Measurements from ENCODE around the gene GMNC. TPM values are rescaled to one million over a fixed set of nuclear protein-coding genes. Genes with fewer than 3 reads are reported as not detected.

GMNC gene
- total and polyA plus RNA-seq, 2 of the 13 experiments (the other 11 are each of a cell fraction or from before 2014, with no cell fraction given), result not detected

DNA sequence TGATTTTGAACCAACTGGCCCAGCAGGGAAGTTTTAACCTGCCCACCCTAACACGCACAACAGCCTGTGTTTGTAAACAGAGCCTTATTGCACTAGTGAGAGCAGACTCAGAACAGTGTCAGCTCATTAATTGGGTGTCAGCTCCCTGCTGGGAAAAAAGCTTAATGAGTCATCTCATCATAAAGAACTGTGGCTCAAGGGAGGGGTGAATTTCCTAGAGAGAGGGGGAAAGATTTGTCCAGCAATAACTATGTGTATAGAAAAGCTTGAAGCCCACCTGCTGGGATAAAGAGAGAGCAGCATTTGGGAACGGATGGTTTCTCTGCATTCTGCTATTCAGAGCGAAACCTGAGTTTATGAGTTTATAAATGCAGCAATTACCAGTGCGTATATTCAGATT lies 48.9 kb upstream of the GMNC start:
- H3K4me1 ChIP-seq (ENCODE audit: insufficient read depth, low read length), result no peaks in the 10 kb centered on the region
- H3K79me2 ChIP-seq (ENCODE audit: insufficient read depth, low read length), result no peaks in the 10 kb centered on the region
- no peak for FAIRE-seq
- no peak overlapping the region for H3K4me2 ChIP-seq (ENCODE audit: low read depth, low read length)
- H3K9ac ChIP-seq (ENCODE audit: insufficient read depth, low read depth, low read length), result no peak overlapping the region
- DNase-seq (ENCODE audit: low spot score), result no peak
- no peaks in the 10 kb centered on the region for H3K36me3 ChIP-seq (replicated peaks in 1 of 2; ENCODE audit: control insufficient read depth in 1 of 2, insufficient read depth in 2 of 2, low read length in 2 of 2)
- intact Hi-C loops (cut with micrococcal nuclease; ENCODE audit: unreplicated experiment) (no loop called here), in situ Hi-C loops (cut with HindIII; ENCODE audit: extremely low pct_ligation_motif_present, low pct_unique_long_range_greater_than_20kb) (no loop called here)
- no peak for ATAC-seq
- no TSS peak for BruUV-seq (replicated peaks)
- H3K4me3 ChIP-seq (replicated peaks in 1 of 3; ENCODE audit: insufficient read depth in 1 of 3, low read depth in 2 of 3, low read length in 3 of 3), result no peak overlapping the region
- no peaks in the 10 kb centered on the region for H3K9me3 ChIP-seq (ENCODE audit: low read length)
- CTCF ChIA-PET (ENCODE audit: low intra/inter-chr PET ratio, low total read pairs), result no interaction called here
- no peak overlapping the region for H3K27ac ChIP-seq (ENCODE audit: extremely low read length, insufficient read depth, low read length)
- H3K27me3 ChIP-seq (ENCODE audit: control insufficient read depth in 1 of 2, insufficient read depth in 2 of 2, low read length in 2 of 2), result no peaks in the 10 kb centered on the region
- WGBS (ENCODE audit: low lambda C conversion rate), result 11% methylated on average over 4 of the region's 4 CpGs
- POLR2A ChIA-PET, result no interaction called here
- no peaks in the 10 kb centered on the region for H4K20me1 ChIP-seq (ENCODE audit: insufficient read depth, low read length)
- no peak overlapping the region for H2AFZ ChIP-seq (ENCODE audit: low read length)
- TF ChIP-seq, protein P1, sequence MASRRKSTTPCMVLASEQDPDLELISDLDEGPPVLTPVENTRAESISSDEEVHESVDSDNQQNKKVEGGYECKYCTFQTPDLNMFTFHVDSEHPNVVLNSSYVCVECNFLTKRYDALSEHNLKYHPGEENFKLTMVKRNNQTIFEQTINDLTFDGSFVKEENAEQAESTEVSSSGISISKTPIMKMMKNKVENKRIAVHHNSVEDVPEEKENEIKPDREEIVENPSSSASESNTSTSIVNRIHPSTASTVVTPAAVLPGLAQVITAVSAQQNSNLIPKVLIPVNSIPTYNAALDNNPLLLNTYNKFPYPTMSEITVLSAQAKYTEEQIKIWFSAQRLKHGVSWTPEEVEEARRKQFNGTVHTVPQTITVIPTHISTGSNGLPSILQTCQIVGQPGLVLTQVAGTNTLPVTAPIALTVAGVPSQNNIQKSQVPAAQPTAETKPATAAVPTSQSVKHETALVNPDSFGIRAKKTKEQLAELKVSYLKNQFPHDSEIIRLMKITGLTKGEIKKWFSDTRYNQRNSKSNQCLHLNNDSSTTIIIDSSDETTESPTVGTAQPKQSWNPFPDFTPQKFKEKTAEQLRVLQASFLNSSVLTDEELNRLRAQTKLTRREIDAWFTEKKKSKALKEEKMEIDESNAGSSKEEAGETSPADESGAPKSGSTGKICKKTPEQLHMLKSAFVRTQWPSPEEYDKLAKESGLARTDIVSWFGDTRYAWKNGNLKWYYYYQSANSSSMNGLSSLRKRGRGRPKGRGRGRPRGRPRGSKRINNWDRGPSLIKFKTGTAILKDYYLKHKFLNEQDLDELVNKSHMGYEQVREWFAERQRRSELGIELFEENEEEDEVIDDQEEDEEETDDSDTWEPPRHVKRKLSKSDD (CRISPR knock-in tag; IDR thresholded peaks at IDR 0.05; ENCODE audit: low read depth), result no peak
- TF ChIP-seq TOE1 (CRISPR knock-in tag; IDR thresholded peaks at IDR 0.05) (no peak), SALL1 (CRISPR knock-in tag; IDR thresholded peaks at IDR 0.05) (no peak), ZNF451 (CRISPR knock-in tag; IDR thresholded peaks at IDR 0.05) (no peak), ZNF264 (CRISPR knock-in tag; IDR thresholded peaks at IDR 0.05) (no peak)

DNA sequence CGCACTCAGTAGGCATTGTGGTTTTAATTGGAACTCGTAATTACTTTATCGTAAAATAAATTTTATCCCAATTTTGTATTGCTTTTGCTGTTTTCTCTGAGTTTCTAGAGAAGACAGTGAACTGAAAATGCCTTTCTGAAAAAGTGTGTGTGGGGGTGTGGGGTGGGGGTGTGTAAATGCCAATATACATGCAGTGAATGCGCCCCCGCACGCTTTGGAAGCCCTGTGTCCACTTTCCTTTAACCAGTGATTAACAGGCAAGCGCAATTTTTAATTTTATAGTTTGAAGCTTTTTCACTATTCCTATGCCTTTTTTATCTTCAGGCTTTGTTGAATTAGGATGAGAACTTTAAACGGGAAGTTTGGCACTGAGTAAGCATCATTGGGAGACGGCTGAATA lies 47.4 kb upstream of the GMNC start:
- H4K20me1 ChIP-seq (ENCODE audit: insufficient read depth, low read length), result no peaks in the 10 kb centered on the region
- H3K36me3 ChIP-seq (replicated peaks in 1 of 2; ENCODE audit: control insufficient read depth in 1 of 2, insufficient read depth in 2 of 2, low read length in 2 of 2), result no peaks in the 10 kb centered on the region
- no peaks in the 10 kb centered on the region for H3K79me2 ChIP-seq (ENCODE audit: insufficient read depth, low read length)
- ChIA-PET CTCF (ENCODE audit: low intra/inter-chr PET ratio, low total read pairs) (no interaction called here), POLR2A (no interaction called here)
- H3K4me1 ChIP-seq (ENCODE audit: insufficient read depth, low read length), result no peaks in the 10 kb centered on the region
- ATAC-seq (no peak), DNase-seq (ENCODE audit: low spot score) (no peak), FAIRE-seq (no peak)
- no peak overlapping the region for H3K4me3 ChIP-seq (replicated peaks in 1 of 3; ENCODE audit: insufficient read depth in 1 of 3, low read depth in 2 of 3, low read length in 3 of 3)
- no peak overlapping the region for H2AFZ ChIP-seq (ENCODE audit: low read length)
- H3K9ac ChIP-seq (ENCODE audit: insufficient read depth, low read depth, low read length), result no peak overlapping the region
- H3K27ac ChIP-seq (ENCODE audit: extremely low read length, insufficient read depth, low read length), result no peak overlapping the region
- no TSS peak for BruUV-seq (replicated peaks)
- no peaks in the 10 kb centered on the region for H3K27me3 ChIP-seq (ENCODE audit: control insufficient read depth in 1 of 2, insufficient read depth in 2 of 2, low read length in 2 of 2)
- intact Hi-C loops (cut with micrococcal nuclease; ENCODE audit: unreplicated experiment), result no loop called here
- WGBS (ENCODE audit: low lambda C conversion rate), result 46% methylated on average over 9 of the region's 9 CpGs
- in situ Hi-C loops (cut with HindIII; ENCODE audit: extremely low pct_ligation_motif_present, low pct_unique_long_range_greater_than_20kb), result no loop called here
- no peaks in the 10 kb centered on the region for H3K9me3 ChIP-seq (ENCODE audit: low read length)
- TF ChIP-seq NFE2L1 (CRISPR knock-in tag; IDR thresholded peaks at IDR 0.05; ENCODE audit: borderline replicate concordance) (no peak), HMG20B (CRISPR knock-in tag; conservative IDR thresholded peaks at IDR 0.05) (no peak)
- TF ChIP-seq, protein P2, sequence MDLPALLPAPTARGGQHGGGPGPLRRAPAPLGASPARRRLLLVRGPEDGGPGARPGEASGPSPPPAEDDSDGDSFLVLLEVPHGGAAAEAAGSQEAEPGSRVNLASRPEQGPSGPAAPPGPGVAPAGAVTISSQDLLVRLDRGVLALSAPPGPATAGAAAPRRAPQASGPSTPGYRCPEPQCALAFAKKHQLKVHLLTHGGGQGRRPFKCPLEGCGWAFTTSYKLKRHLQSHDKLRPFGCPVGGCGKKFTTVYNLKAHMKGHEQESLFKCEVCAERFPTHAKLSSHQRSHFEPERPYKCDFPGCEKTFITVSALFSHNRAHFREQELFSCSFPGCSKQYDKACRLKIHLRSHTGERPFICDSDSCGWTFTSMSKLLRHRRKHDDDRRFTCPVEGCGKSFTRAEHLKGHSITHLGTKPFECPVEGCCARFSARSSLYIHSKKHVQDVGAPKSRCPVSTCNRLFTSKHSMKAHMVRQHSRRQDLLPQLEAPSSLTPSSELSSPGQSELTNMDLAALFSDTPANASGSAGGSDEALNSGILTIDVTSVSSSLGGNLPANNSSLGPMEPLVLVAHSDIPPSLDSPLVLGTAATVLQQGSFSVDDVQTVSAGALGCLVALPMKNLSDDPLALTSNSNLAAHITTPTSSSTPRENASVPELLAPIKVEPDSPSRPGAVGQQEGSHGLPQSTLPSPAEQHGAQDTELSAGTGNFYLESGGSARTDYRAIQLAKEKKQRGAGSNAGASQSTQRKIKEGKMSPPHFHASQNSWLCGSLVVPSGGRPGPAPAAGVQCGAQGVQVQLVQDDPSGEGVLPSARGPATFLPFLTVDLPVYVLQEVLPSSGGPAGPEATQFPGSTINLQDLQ (CRISPR knock-in tag; IDR thresholded peaks at IDR 0.05), result no peak
- no peak overlapping the region for H3K4me2 ChIP-seq (ENCODE audit: low read depth, low read length)

All from HepG2 (cell line).